GM08714 (cell line): ENCODE results near the gene NCAM2.

Source experiments
- H3K4me3 ChIP-seq: fragments of 200-500 bp; sonication (Bioruptor generic); 2 replicates; pipeline ENCODE4 v1.5.1; 2014; ENCODE audit warnings: mild to moderate bottlenecking, low read length, inconsistent platforms
- ZNF274 ChIP-seq: IDR thresholded peaks from 2 replicates; pipeline ENCODE4 v1.6.1; 2012; ENCODE audit warnings: mild to moderate bottlenecking, low read depth, low read length

The NCAM2 gene

GRCh38 chr21:21216047-21216446, 217.8 kb downstream of the NCAM2 start:
- no peak for TF ChIP-seq ZNF274
- no peak overlapping the region for H3K4me3 ChIP-seq

- no peak overlapping the region for H3K4me3 ChIP-seq
- no peak for TF ChIP-seq ZNF274
These were observed 228.3 kb downstream of the NCAM2 start for GRCh38 chr21:21226472-21226871.

GRCh38 chr21:21230672-21231071, 232.5 kb downstream of the NCAM2 start:
- TF ChIP-seq ZNF274 = no peak
- H3K4me3 ChIP-seq = no peak overlapping the region

GRCh38 chr21:21231913-21232312, 233.7 kb downstream of the NCAM2 start:
- H3K4me3 ChIP-seq = no peak overlapping the region
- TF ChIP-seq ZNF274 = no peak

GRCh38 chr21:21232320-21232719, 234.1 kb downstream of the NCAM2 start:
- TF ChIP-seq ZNF274 = no peak
- H3K4me3 ChIP-seq = no peak overlapping the region

- no peak for TF ChIP-seq ZNF274
These were observed 234.8 kb downstream of the NCAM2 start for GRCh38 chr21:21233051-21233450.

GRCh38 chr21:21236996-21237395, 238.8 kb downstream of the NCAM2 start:
- TF ChIP-seq ZNF274 = no peak
- H3K4me3 ChIP-seq = no peak overlapping the region

More at GRCh38 chr21:21233051-21233450, 234.8 kb downstream of the NCAM2 start:
- H3K4me3 ChIP-seq = no peak overlapping the region

GRCh38 chr21:21238629-21239400, 240.6 kb downstream of the NCAM2 start:
- H3K4me3 ChIP-seq = no peak overlapping the region
- TF ChIP-seq ZNF274 = no peak

- TF ChIP-seq ZNF274 = no peak
- H3K4me3 ChIP-seq = no peak overlapping the region
These were observed 243.2 kb downstream of the NCAM2 start for GRCh38 chr21:21241391-21241790.

- no peak for TF ChIP-seq ZNF274
These were observed 247.8 kb downstream of the NCAM2 start for GRCh38 chr21:21246007-21246406.

GRCh38 chr21:21247424-21247823, 249.2 kb downstream of the NCAM2 start:
- no peak overlapping the region for H3K4me3 ChIP-seq

More at GRCh38 chr21:21246007-21246406, 247.8 kb downstream of the NCAM2 start:
- no peak overlapping the region for H3K4me3 ChIP-seq

GRCh38 chr21:21262048-21262447, 263.8 kb downstream of the NCAM2 start:
- no peak for TF ChIP-seq ZNF274
- H3K4me3 ChIP-seq = no peak overlapping the region

More at GRCh38 chr21:21247424-21247823, 249.2 kb downstream of the NCAM2 start:
- no peak for TF ChIP-seq ZNF274

GRCh38 chr21:21268061-21268471, 269.9 kb downstream of the NCAM2 start:
- TF ChIP-seq ZNF274 = no peak
- no peak overlapping the region for H3K4me3 ChIP-seq

- TF ChIP-seq ZNF274 = no peak
- no peak overlapping the region for H3K4me3 ChIP-seq
These were observed 270.7 kb downstream of the NCAM2 start for GRCh38 chr21:21268885-21269284.

- no peak for TF ChIP-seq ZNF274
- no peak overlapping the region for H3K4me3 ChIP-seq
These were observed 281.1 kb downstream of the NCAM2 start for GRCh38 chr21:21279193-21279901.
